GM23338 (cell line): Measurements from ENCODE around the gene PLAAT1. TPM values are rescaled to one million over a fixed set of nuclear protein-coding genes. Genes with fewer than 3 reads are reported as not detected.

Experiments used
- ATAC-seq: fragments of 200-7000 bp; cut with Tn5 transposase; 3 replicates; pipeline ENCODE4 v1.9.1; 2020
- DNase-seq: peaks from one replicate; pipeline ENCODE4 v3.0.0-alpha.2; 2015; ENCODE audit warnings: low spot score
- H2AFZ ChIP-seq: fragments of 200-600 bp; sonication (generic); 2 replicates; pipeline ENCODE4 v1.8.0; 2016; ENCODE audit warnings: antibody characterized with exemption, mild to moderate bottlenecking, moderate library complexity
- H3F3A ChIP-seq: fragments of 200-600 bp; sonication (generic); replicated peaks from 2 replicates; pipeline ENCODE4 v1.8.0; 2017; ENCODE audit warnings: antibody characterized with exemption, mixed run types, low read depth
- H3K27ac ChIP-seq: fragments of 200-600 bp; sonication (generic); 2 replicates; pipeline ENCODE4 v1.6.1; 2016; ENCODE audit warnings: low read depth
- H3K27me3 ChIP-seq: fragments of 200-600 bp; sonication (generic); 2 replicates; pipeline ENCODE4 v1.8.0; 2016; ENCODE audit warnings: mild to moderate bottlenecking, mixed run types, moderate library complexity; ENCODE audit not compliant: insufficient read depth
- H3K36me3 ChIP-seq: fragments of 200-600 bp; sonication (generic); 2 replicates; pipeline ENCODE4 v1.8.0; 2016; ENCODE audit warnings: mild to moderate bottlenecking; ENCODE audit not compliant: insufficient read depth
- H3K4me1 ChIP-seq: fragments of 200-600 bp; sonication (generic); 2 replicates; pipeline ENCODE4 v1.8.0; 2016; ENCODE audit warnings: mild to moderate bottlenecking, moderate library complexity; ENCODE audit not compliant: insufficient read depth
- H3K4me2 ChIP-seq: fragments of 200-600 bp; sonication (generic); 2 replicates; pipeline ENCODE4 v1.7.1; 2017; ENCODE audit warnings: mixed run types
- H3K4me3 ChIP-seq: fragments of 200-600 bp; sonication (generic); 2 replicates; pipeline ENCODE4 v1.6.1; 2016; ENCODE audit warnings: mixed run types
- H3K79me2 ChIP-seq: fragments of 200-600 bp; sonication (generic); replicated peaks from 2 replicates; pipeline ENCODE4 v1.8.0; 2017; ENCODE audit warnings: mild to moderate bottlenecking; ENCODE audit not compliant: insufficient read depth
- H3K9me2 ChIP-seq: fragments of 200-600 bp; sonication (generic); 2 replicates; pipeline ENCODE4 v1.8.0; 2017; ENCODE audit not compliant: insufficient read depth
- H4K20me1 ChIP-seq: fragments of 200-600 bp; sonication (generic); replicated peaks from 2 replicates; pipeline ENCODE4 v1.8.0; 2017; ENCODE audit warnings: mild to moderate bottlenecking; ENCODE audit not compliant: insufficient read depth
- H3K27ac Mint-ChIP-seq: 2 replicates; pipeline ENCODE4 v1.8.0; 2020; ENCODE audit warnings: inconsistent platforms, mild to moderate bottlenecking, moderate library complexity, mixed read lengths
- H3K27me3 Mint-ChIP-seq: 3 replicates; pipeline ENCODE4 v1.8.0; 2022; ENCODE audit warnings: low read depth, mild to moderate bottlenecking, moderate library complexity, mixed read lengths, inconsistent platforms; ENCODE audit not compliant: insufficient read depth, poor library complexity
- H3K36me3 Mint-ChIP-seq: 3 replicates; pipeline ENCODE4 v1.8.0; 2021; ENCODE audit warnings: low read depth, mild to moderate bottlenecking, inconsistent platforms, moderate library complexity, mixed read lengths
- H3K4me1 Mint-ChIP-seq: 3 replicates; pipeline ENCODE4 v1.8.0; 2020; ENCODE audit warnings: mild to moderate bottlenecking, inconsistent platforms, mixed read lengths
- H3K4me3 Mint-ChIP-seq: 3 replicates; pipeline ENCODE4 v1.8.0; 2021; ENCODE audit warnings: moderate library complexity, mild to moderate bottlenecking, inconsistent platforms, mixed read lengths
- H3K9me3 Mint-ChIP-seq: 3 replicates; pipeline ENCODE4 v1.8.0; 2020; ENCODE audit warnings: moderate library complexity, mild to moderate bottlenecking, inconsistent platforms, mixed read lengths
- CREB1 ChIP-seq: fragments of 250-450 bp; sonication (Bioruptor Pico); IDR thresholded peaks from 2 replicates; pipeline ENCODE4 v1.5.0; 2020; ENCODE audit warnings: low read depth, mild to moderate bottlenecking, moderate library complexity
- EZH2 ChIP-seq: fragments of 200-600 bp; sonication (generic); IDR thresholded peaks from one replicate; pipeline ENCODE4 v1.8.0; 2017; ENCODE audit warnings: antibody characterized with exemption, mild to moderate bottlenecking, low read depth; ENCODE audit not compliant: unreplicated experiment
- EZH2phosphoT487 ChIP-seq: fragments of 200-600 bp; sonication (generic); IDR thresholded peaks from one replicate; pipeline ENCODE4 v1.8.1; 2018; ENCODE audit warnings: antibody characterized with exemption; ENCODE audit not compliant: unreplicated experiment
- JUNB ChIP-seq: IDR thresholded peaks from one replicate; pipeline ENCODE4 v1.6.1; 2016; ENCODE audit warnings: antibody characterized with exemption; ENCODE audit not compliant: unreplicated experiment
- POLR2AphosphoS5 ChIP-seq: IDR thresholded peaks from 2 replicates; pipeline ENCODE4 v1.6.1; 2016; ENCODE audit warnings: antibody characterized with exemption, low read depth
- STAT1 ChIP-seq: IDR thresholded peaks from one replicate; pipeline ENCODE4 v1.6.1; 2016; ENCODE audit warnings: antibody characterized with exemption; ENCODE audit not compliant: unreplicated experiment
- ZNF114 ChIP-seq: fragments of 250-450 bp; sonication (Bioruptor Pico); IDR thresholded peaks from 2 replicates; pipeline ENCODE4 v1.5.0; 2020; ENCODE audit warnings: mild to moderate bottlenecking, moderate library complexity
- polyA plus RNA-seq: library from polyadenylated mRNA; unstranded; fragments of >200 nt; fragmentation: Nextera tagmentation; extraction: Ambion mirVana; gene quantifications from 2 replicates; pipeline ENCODE4 v1.2.1, GENCODE V29; 2016
- total RNA-seq: library from RNA; depleted of rRNA; stranded (reverse); fragments of >200 nt; shearing (Covaris generic); gene quantifications from 2 replicates; pipeline ENCODE4 v1.2.3, GENCODE V29; 2014
- TF ChIP-seq, protein P1 (sequence below): IDR thresholded peaks from one replicate; pipeline ENCODE4 v1.6.1; 2018; ENCODE audit warnings: antibody characterized with exemption; ENCODE audit not compliant: unreplicated experiment
- TF ChIP-seq, protein P2 (sequence below), 2 experiments: fragments of 200-600 bp in 1 of 2; sonication (generic) in 1 of 2; conservative IDR thresholded peaks; 2 replicates each; pipeline versions ENCODE4 v1.5.1 to v1.6.1; 2016 to 2017; ENCODE audit warnings: antibody characterized with exemption in 2 of 2, low read depth in 2 of 2, mild to moderate bottlenecking in 2 of 2, moderate library complexity in 1 of 2
- TF ChIP-seq, protein P3 (sequence below): fragments of 250-450 bp; sonication (Bioruptor Pico); IDR thresholded peaks from 2 replicates; pipeline ENCODE4 v1.5.0; 2020; ENCODE audit warnings: mild to moderate bottlenecking, moderate library complexity

The PLAAT1 gene
- total and polyA plus RNA-seq, 2 experiments from 2014 or later: 5.4 to 6.7 TPM

DNA sequence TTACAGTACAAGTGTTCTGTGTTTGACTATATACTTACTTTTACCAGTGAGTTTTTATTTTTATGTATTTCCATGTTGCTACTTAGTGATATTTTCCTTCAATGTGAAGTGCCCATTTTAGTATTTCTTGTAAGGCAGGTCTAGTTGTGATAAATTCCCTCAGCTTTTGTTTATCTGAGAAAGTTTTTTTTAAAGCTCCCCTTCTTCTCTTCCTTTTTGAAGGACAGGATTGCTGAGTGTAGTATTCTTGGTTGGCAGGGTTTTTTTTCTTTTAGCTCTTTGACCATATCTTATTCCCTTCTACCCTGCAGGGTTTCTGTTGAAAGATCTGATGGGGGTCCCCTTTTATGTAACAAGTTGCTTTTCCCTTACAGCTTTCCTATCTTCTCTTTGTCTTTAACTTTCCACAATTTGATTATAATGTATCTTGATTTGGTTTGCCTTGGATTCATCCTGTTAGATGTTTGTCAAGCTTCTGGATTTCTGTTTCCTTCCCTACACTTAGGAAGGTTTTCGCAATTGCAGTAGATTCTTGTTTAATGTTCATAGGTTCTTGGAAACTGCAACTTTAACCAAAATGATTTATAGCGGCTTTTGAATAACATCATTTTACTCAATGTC lies 7.9 kb downstream of the PLAAT1 start (continued):
- TF ChIP-seq EZH2: no peak
- TF ChIP-seq ZNF114 (CRISPR knock-in tag): no peak

DNA sequence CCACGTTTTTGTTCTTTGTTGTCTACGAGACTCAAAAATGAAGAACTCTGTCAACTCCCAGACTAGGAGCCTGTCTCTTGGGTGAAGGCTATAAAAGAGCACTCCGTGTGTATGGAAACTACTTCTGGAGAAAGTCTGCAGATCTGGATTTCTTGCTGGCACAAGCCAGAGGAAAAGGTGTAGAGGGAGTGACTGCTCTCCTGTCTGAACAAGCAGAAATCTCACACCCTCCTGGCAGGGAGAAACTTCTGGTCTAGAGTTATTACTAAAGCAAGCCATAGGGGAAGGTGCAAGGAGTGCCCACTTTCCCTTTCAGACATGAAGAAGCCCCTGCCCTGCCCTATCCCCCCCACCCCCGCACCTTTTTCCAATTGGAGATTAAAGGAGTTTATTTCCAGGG lies 9.5 kb downstream of the PLAAT1 start:
- no peaks in the 10 kb centered on the region for H3K27me3 Mint-ChIP-seq
- no peak overlapping the region for H3K4me2 ChIP-seq
- ATAC-seq: no peak
- H3K9me3 Mint-ChIP-seq: peaks cover 35% of the 10 kb centered on the region
- no peak overlapping the region for H3K27ac Mint-ChIP-seq
- no peaks in the 10 kb centered on the region for H3K4me1 ChIP-seq
- no peaks in the 10 kb centered on the region for H3F3A ChIP-seq
- H2AFZ ChIP-seq: no peak overlapping the region
- TF ChIP-seq STAT1: no peak
- no peak for TF ChIP-seq EZH2
- no peak for TF ChIP-seq CREB1
- TF ChIP-seq JUNB: no peak
- no peak for TF ChIP-seq POLR2AphosphoS5
- TF ChIP-seq, protein P1, sequence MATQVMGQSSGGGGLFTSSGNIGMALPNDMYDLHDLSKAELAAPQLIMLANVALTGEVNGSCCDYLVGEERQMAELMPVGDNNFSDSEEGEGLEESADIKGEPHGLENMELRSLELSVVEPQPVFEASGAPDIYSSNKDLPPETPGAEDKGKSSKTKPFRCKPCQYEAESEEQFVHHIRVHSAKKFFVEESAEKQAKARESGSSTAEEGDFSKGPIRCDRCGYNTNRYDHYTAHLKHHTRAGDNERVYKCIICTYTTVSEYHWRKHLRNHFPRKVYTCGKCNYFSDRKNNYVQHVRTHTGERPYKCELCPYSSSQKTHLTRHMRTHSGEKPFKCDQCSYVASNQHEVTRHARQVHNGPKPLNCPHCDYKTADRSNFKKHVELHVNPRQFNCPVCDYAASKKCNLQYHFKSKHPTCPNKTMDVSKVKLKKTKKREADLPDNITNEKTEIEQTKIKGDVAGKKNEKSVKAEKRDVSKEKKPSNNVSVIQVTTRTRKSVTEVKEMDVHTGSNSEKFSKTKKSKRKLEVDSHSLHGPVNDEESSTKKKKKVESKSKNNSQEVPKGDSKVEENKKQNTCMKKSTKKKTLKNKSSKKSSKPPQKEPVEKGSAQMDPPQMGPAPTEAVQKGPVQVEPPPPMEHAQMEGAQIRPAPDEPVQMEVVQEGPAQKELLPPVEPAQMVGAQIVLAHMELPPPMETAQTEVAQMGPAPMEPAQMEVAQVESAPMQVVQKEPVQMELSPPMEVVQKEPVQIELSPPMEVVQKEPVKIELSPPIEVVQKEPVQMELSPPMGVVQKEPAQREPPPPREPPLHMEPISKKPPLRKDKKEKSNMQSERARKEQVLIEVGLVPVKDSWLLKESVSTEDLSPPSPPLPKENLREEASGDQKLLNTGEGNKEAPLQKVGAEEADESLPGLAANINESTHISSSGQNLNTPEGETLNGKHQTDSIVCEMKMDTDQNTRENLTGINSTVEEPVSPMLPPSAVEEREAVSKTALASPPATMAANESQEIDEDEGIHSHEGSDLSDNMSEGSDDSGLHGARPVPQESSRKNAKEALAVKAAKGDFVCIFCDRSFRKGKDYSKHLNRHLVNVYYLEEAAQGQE: no peak
- TF ChIP-seq, protein P2, sequence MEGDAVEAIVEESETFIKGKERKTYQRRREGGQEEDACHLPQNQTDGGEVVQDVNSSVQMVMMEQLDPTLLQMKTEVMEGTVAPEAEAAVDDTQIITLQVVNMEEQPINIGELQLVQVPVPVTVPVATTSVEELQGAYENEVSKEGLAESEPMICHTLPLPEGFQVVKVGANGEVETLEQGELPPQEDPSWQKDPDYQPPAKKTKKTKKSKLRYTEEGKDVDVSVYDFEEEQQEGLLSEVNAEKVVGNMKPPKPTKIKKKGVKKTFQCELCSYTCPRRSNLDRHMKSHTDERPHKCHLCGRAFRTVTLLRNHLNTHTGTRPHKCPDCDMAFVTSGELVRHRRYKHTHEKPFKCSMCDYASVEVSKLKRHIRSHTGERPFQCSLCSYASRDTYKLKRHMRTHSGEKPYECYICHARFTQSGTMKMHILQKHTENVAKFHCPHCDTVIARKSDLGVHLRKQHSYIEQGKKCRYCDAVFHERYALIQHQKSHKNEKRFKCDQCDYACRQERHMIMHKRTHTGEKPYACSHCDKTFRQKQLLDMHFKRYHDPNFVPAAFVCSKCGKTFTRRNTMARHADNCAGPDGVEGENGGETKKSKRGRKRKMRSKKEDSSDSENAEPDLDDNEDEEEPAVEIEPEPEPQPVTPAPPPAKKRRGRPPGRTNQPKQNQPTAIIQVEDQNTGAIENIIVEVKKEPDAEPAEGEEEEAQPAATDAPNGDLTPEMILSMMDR (conservative IDR thresholded peaks at IDR 0.05; ENCODE audit: low read depth in 2 of 2): no peak
- TF ChIP-seq, protein P3, sequence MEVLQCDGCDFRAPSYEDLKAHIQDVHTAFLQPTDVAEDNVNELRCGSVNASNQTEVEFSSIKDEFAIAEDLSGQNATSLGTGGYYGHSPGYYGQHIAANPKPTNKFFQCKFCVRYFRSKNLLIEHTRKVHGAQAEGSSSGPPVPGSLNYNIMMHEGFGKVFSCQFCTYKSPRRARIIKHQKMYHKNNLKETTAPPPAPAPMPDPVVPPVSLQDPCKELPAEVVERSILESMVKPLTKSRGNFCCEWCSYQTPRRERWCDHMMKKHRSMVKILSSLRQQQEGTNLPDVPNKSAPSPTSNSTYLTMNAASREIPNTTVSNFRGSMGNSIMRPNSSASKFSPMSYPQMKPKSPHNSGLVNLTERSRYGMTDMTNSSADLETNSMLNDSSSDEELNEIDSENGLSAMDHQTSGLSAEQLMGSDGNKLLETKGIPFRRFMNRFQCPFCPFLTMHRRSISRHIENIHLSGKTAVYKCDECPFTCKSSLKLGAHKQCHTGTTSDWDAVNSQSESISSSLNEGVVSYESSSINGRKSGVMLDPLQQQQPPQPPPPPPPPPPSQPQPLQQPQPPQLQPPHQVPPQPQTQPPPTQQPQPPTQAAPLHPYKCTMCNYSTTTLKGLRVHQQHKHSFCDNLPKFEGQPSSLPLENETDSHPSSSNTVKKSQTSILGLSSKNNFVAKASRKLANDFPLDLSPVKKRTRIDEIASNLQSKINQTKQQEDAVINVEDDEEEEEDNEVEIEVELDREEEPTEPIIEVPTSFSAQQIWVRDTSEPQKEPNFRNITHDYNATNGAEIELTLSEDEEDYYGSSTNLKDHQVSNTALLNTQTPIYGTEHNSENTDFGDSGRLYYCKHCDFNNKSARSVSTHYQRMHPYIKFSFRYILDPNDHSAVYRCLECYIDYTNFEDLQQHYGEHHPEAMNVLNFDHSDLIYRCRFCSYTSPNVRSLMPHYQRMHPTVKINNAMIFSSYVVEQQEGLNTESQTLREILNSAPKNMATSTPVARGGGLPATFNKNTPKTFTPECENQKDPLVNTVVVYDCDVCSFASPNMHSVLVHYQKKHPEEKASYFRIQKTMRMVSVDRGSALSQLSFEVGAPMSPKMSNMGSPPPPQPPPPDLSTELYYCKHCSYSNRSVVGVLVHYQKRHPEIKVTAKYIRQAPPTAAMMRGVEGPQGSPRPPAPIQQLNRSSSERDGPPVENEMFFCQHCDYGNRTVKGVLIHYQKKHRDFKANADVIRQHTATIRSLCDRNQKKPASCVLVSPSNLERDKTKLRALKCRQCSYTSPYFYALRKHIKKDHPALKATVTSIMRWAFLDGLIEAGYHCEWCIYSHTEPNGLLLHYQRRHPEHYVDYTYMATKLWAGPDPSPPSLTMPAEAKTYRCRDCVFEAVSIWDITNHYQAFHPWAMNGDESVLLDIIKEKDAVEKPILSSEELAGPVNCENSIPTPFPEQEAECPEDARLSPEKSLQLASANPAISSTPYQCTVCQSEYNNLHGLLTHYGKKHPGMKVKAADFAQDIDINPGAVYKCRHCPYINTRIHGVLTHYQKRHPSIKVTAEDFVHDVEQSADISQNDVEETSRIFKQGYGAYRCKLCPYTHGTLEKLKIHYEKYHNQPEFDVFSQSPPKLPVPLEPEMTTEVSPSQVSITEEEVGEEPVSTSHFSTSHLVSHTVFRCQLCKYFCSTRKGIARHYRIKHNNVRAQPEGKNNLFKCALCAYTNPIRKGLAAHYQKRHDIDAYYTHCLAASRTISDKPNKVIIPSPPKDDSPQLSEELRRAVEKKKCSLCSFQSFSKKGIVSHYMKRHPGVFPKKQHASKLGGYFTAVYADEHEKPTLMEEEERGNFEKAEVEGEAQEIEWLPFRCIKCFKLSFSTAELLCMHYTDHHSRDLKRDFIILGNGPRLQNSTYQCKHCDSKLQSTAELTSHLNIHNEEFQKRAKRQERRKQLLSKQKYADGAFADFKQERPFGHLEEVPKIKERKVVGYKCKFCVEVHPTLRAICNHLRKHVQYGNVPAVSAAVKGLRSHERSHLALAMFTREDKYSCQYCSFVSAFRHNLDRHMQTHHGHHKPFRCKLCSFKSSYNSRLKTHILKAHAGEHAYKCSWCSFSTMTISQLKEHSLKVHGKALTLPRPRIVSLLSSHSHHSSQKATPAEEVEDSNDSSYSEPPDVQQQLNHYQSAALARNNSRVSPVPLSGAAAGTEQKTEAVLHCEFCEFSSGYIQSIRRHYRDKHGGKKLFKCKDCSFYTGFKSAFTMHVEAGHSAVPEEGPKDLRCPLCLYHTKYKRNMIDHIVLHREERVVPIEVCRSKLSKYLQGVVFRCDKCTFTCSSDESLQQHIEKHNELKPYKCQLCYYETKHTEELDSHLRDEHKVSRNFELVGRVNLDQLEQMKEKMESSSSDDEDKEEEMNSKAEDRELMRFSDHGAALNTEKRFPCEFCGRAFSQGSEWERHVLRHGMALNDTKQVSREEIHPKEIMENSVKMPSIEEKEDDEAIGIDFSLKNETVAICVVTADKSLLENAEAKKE (CRISPR knock-in tag): no peak
- TF ChIP-seq EZH2phosphoT487: no peak
- no peak overlapping the region for H3K4me3 Mint-ChIP-seq
- H3K27me3 ChIP-seq: no peaks in the 10 kb centered on the region
- no peak for DNase-seq
- no peaks in the 10 kb centered on the region for H3K4me1 Mint-ChIP-seq
- no peak overlapping the region for H3K4me3 ChIP-seq
- H3K79me2 ChIP-seq: 0 out of 2 replicates have a peak, but pooled peaks cover 8% of the 10 kb centered on the region
- H3K27ac ChIP-seq: no peak overlapping the region
- peaks cover 39% of the 10 kb centered on the region for H3K36me3 Mint-ChIP-seq
- no peaks in the 10 kb centered on the region for H4K20me1 ChIP-seq
- 0 out of 2 replicates have a peak, but pooled peaks cover 5% of the 10 kb centered on the region for H3K9me2 ChIP-seq
- H3K36me3 ChIP-seq: peaks cover 15% of the 10 kb centered on the region
